Right cardiac atrium (tissue), 5 donors: ENCODE data around the gene LBHD2. TPM values are rescaled to one million over a fixed set of nuclear protein-coding genes. Genes with fewer than 3 reads are reported as not detected.

Experiments used
- ATAC-seq, 2 donors: fragments of 200-7000 bp; cut with Tn5 transposase; one replicate each; pipeline versions ENCODE4 v1.8.0 to v1.9.1; 2020; ENCODE audit warnings: moderate library complexity in 2 of 2, mild to moderate bottlenecking in 1 of 2
- DNase-seq, 3 donors: peaks; one replicate each; pipeline ENCODE4 v3.0.0-alpha.2; 2020
- H3K27ac ChIP-seq: one replicate; pipeline ENCODE4 v1.5.1; 2013; ENCODE audit warnings: mild to moderate bottlenecking, low read length, control low read depth, moderate library complexity
- H3K27me3 ChIP-seq: one replicate; pipeline ENCODE4 v1.6.1; 2013; ENCODE audit not compliant: control insufficient read depth, insufficient read depth
- H3K4me1 ChIP-seq: one replicate; pipeline ENCODE4 v1.6.1; 2013; ENCODE audit warnings: low read length; ENCODE audit not compliant: control insufficient read depth, insufficient read depth
- H3K4me3 ChIP-seq: one replicate; pipeline ENCODE4 v1.5.1; 2013; ENCODE audit warnings: low read length, control low read depth
- H3K9me3 ChIP-seq: one replicate; pipeline ENCODE4 v1.6.1; 2013; ENCODE audit warnings: low read length; ENCODE audit not compliant: control insufficient read depth
- WGBS: extraction: QIAGEN DNeasy Blood & Tissue Kit; methylation state at CpG from one replicate; pipeline ENCODE4 v1.1.7; 2013; 5-methylcytosine and 5-hydroxymethylcytosine counted together
- intact Hi-C, 4 donors: fragments of 100-400 bp; cut with DNase I; formaldehyde crosslinking; loops; one replicate each; pipeline versions ENCODE4 v1.11.0 to v1.14.0; 2022 to 2023
- polyA plus RNA-seq: library from polyadenylated mRNA; stranded (reverse); fragments of 200-250 nt; gene quantifications from one replicate; pipeline ENCODE4 v1.2.3, GENCODE V29; 2013
- total RNA-seq, 4 donors: library from RNA; stranded (reverse); fragmentation: NEBNext Ultra II Directional; extraction: Animal tissue kit (Norgen Biotek cat#: 25700); gene quantifications; one replicate each; pipeline ENCODE4 v1.2.1, GENCODE V29; 2021
- donor health status: healthy with polysubstance abuse.
- donor health status: DM: no; HTN: yes; CAD: no.
- donor health status: DM: no; HTN: no; CAD: no.
- donor health status: DM: no; HTN: yes; CAD: no; lungs with severe emphysema.
- donor health status: DM: yes; HTN: yes; CAD: no.

Gene LBHD2
- total and polyA plus RNA-seq, 5 donors = not detected

GRCh38 chr14:103094406-103095209 lies 10.6 kb downstream of the LBHD2 start, which contains the start of gene EXOC3L4:
EXOC3L4 (plus strand) TSS chr14:103094725; CDS start chr14:103100220, 5,495 bp downstream.
- peak within 1 kb of the TSS; percentile 40 for H3K27ac ChIP-seq
- ATAC-seq = peak; percentile 44 to 45
- H3K4me1 ChIP-seq = no peaks in the 10 kb centered on the region
- H3K27me3 ChIP-seq = no peaks in the 10 kb centered on the region
- intact Hi-C loops = no loop called here
- 62% methylated on average over 23 of the region's 23 CpGs for WGBS
- no peaks in the 10 kb centered on the region for H3K9me3 ChIP-seq
- DNase-seq = peak in 2 of 3 donors; percentile 70 to 71
- H3K4me3 ChIP-seq = no peak within 1 kb of the TSS

- no peak overlapping the region for H3K4me3 ChIP-seq
- H3K9me3 ChIP-seq = no peaks in the 10 kb centered on the region
- H3K27ac ChIP-seq = no peak overlapping the region
- intact Hi-C loops = no loop called here
- no peak for ATAC-seq
- no peaks in the 10 kb centered on the region for H3K4me1 ChIP-seq
- WGBS = 92% methylated on average over 11 of the region's 11 CpGs
- peak in 2 of 3 donors; percentile 32 to 33 for DNase-seq
- no peaks in the 10 kb centered on the region for H3K27me3 ChIP-seq
Measured at GRCh38 chr14:103095210-103095778, 11.3 kb downstream of the LBHD2 start.

DNA sequence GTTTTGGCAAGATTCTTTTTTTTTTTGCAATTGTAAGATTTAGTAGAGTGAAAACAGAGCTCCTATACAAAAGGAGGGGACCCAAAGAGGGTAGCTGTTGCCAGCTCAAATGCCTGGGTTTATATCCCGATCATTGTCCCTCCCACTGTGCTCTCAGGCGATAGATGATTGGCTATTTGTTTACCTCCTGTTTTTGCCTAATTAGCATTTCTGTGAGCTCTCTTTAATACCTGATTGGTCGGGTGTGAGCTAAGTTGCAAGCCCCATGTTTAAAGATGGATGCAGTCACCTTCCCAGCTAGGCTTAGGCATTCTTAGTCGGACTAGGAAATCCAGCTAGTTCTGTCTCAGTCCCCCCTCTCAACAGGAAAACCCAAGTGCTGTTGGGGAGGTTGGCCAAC lies 12.4 kb downstream of the LBHD2 start:
- Histone ChIP-seq H3K9me3 (no peaks in the 10 kb centered on the region), H3K27me3 (no peaks in the 10 kb centered on the region), H3K4me1 (no peaks in the 10 kb centered on the region), H3K27ac (no peak overlapping the region), H3K4me3 (no peak overlapping the region)
- DNase-seq (no peak), ATAC-seq (no peak)
- intact Hi-C loops = no loop called here
- WGBS = 80% methylated on average over 4 of the region's 4 CpGs

DNA sequence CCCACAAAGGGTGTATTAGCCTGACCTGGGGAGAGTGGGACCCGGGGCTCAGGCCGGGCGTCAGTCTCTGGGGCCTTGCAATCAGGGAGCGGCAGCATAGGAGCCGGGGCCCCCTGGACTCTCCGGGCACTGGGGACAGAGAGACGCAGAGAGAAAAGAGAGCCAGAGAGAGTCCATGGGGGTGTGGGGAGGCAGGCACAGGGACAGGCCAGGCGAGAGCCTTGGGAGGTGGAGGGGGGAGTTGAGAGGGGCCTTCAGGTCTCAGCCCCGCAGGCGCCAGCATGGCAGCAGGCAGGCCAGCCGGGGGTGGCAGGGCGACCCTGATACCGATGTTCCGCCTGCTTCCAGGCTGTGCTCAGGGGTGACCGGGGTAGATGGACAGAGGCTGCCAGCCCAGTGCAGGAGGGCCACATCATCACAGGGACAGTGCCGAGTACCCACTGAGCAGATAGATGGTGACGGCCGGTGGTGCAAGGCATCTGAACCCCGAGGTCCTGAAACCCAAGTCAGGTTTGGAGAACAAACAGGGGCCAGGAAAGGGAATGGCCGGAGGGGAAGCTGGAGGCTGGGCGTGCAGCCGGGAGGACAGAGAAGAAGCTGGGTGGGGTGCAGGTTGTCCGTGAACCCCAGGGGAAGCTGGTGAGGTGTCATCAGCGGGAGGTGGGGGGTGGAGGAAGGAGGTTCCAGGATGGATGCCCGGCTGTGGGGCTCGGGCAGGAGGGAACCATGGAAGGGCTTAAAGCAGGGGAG lies 13.4 kb downstream of the LBHD2 start:
- H3K27me3 ChIP-seq = no peaks in the 10 kb centered on the region
- DNase-seq (peak in 2 of 3 donors; percentile 39 to 45), ATAC-seq (no peak)
- H3K27ac ChIP-seq = no peak overlapping the region
- H3K4me1 ChIP-seq = no peaks in the 10 kb centered on the region
- 82% methylated on average over 26 of the region's 26 CpGs for WGBS
- intact Hi-C loops = no loop called here
- no peak overlapping the region for H3K4me3 ChIP-seq
- no peaks in the 10 kb centered on the region for H3K9me3 ChIP-seq

- WGBS = 76% methylated on average over 31 of the region's 31 CpGs
- no peak overlapping the region for H3K27ac ChIP-seq
- intact Hi-C loops = no loop called here
- ATAC-seq (no peak), DNase-seq (peak; percentile 12 to 60 (median 45))
- H3K4me1 ChIP-seq = no peaks in the 10 kb centered on the region
- no peaks in the 10 kb centered on the region for H3K9me3 ChIP-seq
- H3K4me3 ChIP-seq = no peak overlapping the region
- no peaks in the 10 kb centered on the region for H3K27me3 ChIP-seq
Measured at GRCh38 chr14:103097994-103098957, 14.3 kb downstream of the LBHD2 start.

GRCh38 chr14:103099081-103099732 lies 15.2 kb downstream of the LBHD2 start:
- H3K27ac ChIP-seq = no peak overlapping the region
- 45% methylated on average over 12 of the region's 12 CpGs for WGBS

DNA sequence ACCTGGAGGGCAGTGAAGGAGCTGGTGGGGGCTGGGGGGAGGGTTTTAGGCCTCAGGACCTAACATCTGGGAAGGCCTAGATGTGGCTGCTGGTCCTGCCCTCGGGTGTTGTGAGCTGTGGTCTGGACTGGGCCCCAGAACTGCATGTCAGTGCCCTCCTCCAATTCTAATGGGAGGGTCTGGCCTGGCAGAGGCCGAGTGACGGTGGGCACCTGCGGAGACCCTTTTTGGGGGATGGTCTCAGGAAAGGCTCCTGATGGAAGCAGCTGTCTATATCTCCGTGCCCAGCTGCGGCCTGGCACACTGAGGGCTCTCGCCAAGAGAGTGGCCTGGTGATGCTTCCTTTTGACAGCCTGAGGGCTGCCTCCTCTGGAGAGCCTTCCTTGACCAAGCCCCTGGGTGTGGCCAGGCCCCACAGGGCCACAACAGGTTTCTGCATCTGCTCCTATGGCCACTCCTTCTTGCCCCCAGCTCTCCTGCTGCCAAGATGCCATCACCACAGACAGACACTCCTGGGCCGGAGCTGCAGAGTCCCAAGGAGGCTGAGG lies 15.8 kb downstream of the LBHD2 start:
- DNase-seq = peak in 2 of 3 donors; percentile 30 to 34
- 85% methylated on average over 8 of the region's 8 CpGs for WGBS
- no peak for ATAC-seq
- H3K4me1 ChIP-seq = no peaks in the 10 kb centered on the region
- no peaks in the 10 kb centered on the region for H3K9me3 ChIP-seq
- no peak overlapping the region for H3K27ac ChIP-seq
- no peak overlapping the region for H3K4me3 ChIP-seq
- no peaks in the 10 kb centered on the region for H3K27me3 ChIP-seq
- intact Hi-C loops = loop anchor here in 2 of 4 donors (10.0 kb wide), 2 partner anchors 85 to 195 kb away; no protein-coding TSS in a partner anchor

More at GRCh38 chr14:103099081-103099732, 15.2 kb downstream of the LBHD2 start:
- H3K4me1 ChIP-seq = no peaks in the 10 kb centered on the region
- DNase-seq = peak; percentile 29 to 73 (median 62)
- no peaks in the 10 kb centered on the region for H3K27me3 ChIP-seq
- intact Hi-C loops = no loop called here
- H3K9me3 ChIP-seq = no peaks in the 10 kb centered on the region
- H3K4me3 ChIP-seq = no peak overlapping the region
- ATAC-seq = peak in 1 of 2 donors; percentile 3

GRCh38 chr14:103100281-103101121 lies 16.5 kb downstream of the LBHD2 start:
- H3K27ac ChIP-seq = no peak overlapping the region
- intact Hi-C loops = loop anchor here in 2 of 4 donors (10.0 kb wide), 2 partner anchors 84 to 194 kb away; no protein-coding TSS in a partner anchor
- DNase-seq (peak in 2 of 3 donors; percentile 12 to 49), ATAC-seq (no peak)
- no peak overlapping the region for H3K4me3 ChIP-seq
- H3K27me3 ChIP-seq = no peaks in the 10 kb centered on the region
- H3K4me1 ChIP-seq = no peaks in the 10 kb centered on the region
- WGBS = 89% methylated on average over 25 of the region's 25 CpGs
- H3K9me3 ChIP-seq = no peaks in the 10 kb centered on the region
